Activated T-cell treated with anti-CD3 and anti-CD28 coated beads for 24 hours (primary cell): ENCODE data around the gene FHIT.

Experiments
- DNase-seq: peaks from one replicate; pipeline ENCODE4 v3.0.0-alpha.2; 2020; ENCODE audit warnings: low read depth

FHIT gene

GRCh38 chr3:59764171-59764570 is 1487.1 kb downstream of the FHIT start:
- no peak for DNase-seq

DNA sequence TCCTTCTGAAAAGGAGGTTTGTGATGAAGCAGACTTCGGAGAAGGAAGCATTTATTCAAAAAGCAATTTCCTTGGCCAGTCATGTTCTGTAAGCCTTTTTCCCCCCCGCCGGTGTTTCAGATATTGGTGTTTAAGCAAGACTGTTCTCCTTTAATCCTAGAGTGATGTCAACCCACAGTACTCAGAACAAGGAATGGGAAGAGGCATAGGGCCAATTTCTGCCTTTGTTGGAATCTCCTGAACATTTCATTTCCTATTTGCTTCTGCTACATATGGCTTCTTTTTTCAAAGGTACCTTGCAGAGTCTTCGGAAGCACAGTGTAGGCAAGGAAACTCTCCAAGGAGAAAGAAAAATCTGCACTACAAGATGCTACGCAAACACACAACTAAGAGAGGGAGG is 1488.3 kb downstream of the FHIT start:
- DNase-seq = no peak

DNA sequence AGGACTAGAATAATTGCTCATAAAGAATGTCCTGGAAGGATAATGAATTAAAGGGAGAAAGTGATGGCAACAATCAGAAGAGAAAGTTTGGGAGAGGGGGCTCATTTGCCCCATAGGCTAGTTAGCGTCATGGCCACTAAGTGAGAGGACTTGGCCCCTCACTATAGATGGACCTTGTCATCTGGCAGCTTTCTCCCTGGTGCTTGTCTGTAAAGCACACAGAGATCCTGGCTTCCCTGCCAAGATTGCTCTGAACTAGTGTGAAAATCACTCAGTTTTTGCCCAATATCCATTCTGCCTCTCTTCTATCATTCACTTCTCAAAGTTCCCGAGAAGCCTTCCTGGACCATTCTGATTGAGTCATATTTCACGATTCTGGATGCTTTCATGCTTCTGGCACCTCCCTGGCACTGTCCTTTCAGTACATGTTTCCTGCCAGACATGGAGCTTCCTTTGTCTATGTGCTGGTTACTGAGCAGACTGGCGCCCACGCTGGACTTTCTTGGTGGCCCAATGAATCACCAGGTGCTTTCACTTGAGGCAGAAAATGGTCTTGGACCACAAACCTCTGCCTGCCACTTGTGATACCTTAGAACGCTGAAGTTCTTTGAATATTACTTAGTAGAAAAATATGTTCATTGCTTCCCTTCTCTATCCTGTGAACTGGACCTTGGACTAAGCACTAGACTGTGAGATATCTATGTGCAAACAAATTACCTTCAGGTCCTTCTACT is 1491.8 kb downstream of the FHIT start:
- no peak for DNase-seq

GRCh38 chr3:59758672-59759071 is 1492.6 kb downstream of the FHIT start:
- DNase-seq = no peak

- DNase-seq = no peak
Measured at GRCh38 chr3:59756934-59757333, 1494.3 kb downstream of the FHIT start.

DNA sequence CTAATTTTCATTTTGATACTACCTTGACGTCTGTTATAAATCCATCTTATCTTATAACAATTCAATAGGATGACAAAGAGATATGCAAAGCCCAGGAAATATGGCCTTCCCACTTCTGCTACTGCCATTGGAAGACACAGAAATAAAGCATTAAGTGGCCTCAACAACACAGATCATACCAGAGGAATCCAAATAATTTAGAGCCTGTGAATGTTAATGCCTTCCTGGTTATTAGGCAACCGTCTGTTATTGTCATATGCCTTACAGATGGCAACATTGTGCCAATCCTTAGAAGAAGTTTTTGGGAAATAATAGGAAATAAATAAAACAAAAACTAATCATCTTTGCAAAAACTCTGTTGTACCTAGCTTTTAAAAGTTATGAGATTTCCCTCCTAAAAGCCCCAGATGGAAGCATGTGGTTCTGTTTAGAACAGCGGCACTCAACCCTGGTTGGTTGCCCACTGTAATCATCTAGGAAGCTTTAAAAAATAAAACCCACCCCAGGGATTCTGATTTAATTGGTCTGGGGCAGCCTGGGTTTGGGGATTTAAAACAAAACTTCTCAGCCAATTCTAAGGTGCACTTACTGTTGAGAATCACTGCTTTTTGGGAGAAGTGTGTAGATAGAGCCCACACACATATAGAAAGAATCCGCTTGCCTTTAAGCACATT is 1496.7 kb downstream of the FHIT start:
- DNase-seq = no peak

GRCh38 chr3:59753808-59754450 is 1497.3 kb downstream of the FHIT start:
- DNase-seq = no peak

GRCh38 chr3:59752925-59753324 is 1498.3 kb downstream of the FHIT start:
- DNase-seq = no peak

DNA sequence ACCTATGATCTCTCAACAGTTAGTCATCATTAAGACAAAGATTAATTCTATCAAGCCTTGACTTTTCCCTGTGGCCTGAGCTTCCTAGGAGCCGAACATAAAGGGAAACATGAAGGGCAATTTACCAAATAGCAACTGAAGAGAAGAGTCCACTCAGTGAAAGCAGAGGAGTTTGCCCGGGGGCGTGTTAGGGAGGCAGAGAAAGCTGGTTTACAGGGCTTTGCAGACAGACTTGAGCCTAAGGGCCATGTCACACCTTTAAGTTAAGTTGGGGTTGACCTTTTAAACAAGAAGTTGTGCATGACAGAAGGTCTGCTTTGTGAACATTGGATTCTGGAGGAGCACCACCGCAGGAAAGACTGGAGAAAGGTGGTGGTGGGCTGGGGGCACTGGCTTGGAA is 1499.6 kb downstream of the FHIT start:
- no peak for DNase-seq

DNA sequence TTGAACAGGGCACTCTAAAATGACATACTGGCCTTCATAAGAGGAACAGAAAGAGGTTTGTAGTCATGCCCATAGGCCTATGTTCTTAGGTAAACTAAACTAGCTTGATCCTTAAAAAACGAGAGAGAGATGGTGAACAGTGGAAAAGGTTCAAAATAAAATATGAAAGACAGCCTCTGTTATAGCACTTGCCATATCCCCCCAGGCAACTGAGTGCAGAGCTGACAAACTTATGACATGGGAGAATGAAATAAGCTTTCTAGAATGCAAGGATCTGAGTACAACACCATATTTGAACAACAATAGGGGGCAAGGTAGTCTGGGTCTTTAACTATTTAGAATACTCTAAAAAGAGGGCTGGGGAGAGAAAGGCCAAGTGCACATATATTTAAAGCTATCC is 1500.9 kb downstream of the FHIT start:
- DNase-seq = no peak

- DNase-seq = no peak
Measured at GRCh38 chr3:59749291-59749690, 1502.0 kb downstream of the FHIT start.

DNA sequence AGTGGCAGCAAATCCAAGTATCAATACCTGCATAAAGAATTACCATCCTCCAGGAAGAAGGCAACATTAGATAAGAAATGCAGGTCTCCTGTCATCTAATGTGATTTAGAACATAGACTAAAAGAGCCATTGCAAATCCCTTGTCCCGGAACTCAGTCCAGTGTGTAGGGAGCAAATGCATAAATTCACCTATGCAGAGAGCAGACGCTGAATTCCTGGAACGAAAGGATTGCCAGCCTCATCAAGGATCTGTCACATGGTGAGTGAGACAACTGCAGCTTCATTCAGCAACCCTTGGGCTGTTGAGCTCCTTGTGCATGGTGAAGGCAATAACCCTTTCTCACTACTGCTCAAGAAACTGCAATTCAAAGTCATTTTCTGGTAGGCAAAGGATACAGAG is 1504.7 kb downstream of the FHIT start:
- no peak for DNase-seq

- no peak for DNase-seq
Measured at GRCh38 chr3:59737241-59737640, 1514.0 kb downstream of the FHIT start.

- no peak for DNase-seq
Measured at GRCh38 chr3:59734061-59734460, 1517.2 kb downstream of the FHIT start.

- DNase-seq = no peak
Measured at GRCh38 chr3:59733041-59733809, 1518.0 kb downstream of the FHIT start.

DNA sequence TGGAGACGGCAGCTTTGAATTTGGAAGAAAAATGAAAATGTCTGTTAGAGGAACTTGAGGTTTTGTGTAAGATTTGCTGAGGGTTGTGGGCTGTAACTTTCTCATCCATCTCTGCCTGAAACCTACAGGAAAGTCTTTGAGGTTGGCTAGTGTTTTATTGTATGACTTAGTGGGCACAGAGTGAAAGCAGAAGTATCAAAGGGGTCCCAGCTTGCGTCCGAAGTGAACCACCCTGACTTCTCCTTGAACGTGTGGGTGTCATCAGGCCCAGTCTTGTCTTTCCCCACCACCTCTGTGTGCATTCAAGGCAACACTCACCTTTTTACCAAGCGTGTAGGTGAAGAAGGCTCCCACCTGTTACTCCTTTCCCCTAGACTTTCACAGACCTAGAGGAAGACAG is 1519.3 kb downstream of the FHIT start:
- no peak for DNase-seq

- no peak for DNase-seq
Measured at GRCh38 chr3:59730591-59730990, 1520.7 kb downstream of the FHIT start.

DNA sequence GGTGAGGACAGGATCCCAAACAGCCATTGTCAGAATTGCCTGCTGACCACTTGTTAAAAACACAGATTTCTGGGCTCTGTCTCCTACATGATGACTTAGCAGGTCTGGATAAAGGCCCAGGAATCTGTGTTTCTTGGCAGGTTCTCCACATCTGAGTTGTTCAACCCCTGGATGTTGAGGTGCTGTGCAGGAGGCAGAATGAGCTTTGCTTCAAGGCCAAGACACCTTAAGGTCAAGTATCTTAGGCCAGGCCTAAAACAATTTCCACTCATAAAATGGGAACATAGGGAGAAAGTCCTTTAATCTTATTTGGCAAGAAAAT is 1522.7 kb downstream of the FHIT start:
- no peak for DNase-seq

GRCh38 chr3:59727902-59728586 is 1523.2 kb downstream of the FHIT start:
- no peak for DNase-seq

GRCh38 chr3:59726279-59726678 is 1525.0 kb downstream of the FHIT start:
- no peak for DNase-seq

- DNase-seq = no peak
Measured at GRCh38 chr3:59717679-59718205, 1533.5 kb downstream of the FHIT start.

- no peak for DNase-seq
Measured at GRCh38 chr3:59714066-59714465, 1537.2 kb downstream of the FHIT start.
